HCT116 (cell line): ENCODE results near the gene PTX3. TPM values are rescaled to one million over a fixed set of nuclear protein-coding genes. Genes with fewer than 3 reads are reported as not detected.

Source experiments
- ATAC-seq: fragments of 200-7000 bp; cut with Tn5 transposase; 2 replicates; pipeline ENCODE4 v1.9.1; 2020; ENCODE audit warnings: mild to moderate bottlenecking, moderate library complexity
- BruUV-seq: library from RNA; stranded (reverse); fragments of 400-500 nt; replicated peaks from 2 replicates; lab custom pipeline; 2021; lab: Mats Ljungman, UMichigan
- CTCF ChIA-PET: fragments of 300-600 bp; sonication (Branson Sonifier 250); formaldehyde crosslinking; loops from one replicate; lab custom pipeline; 2021; ENCODE audit warnings: antibody characterized with exemption; lab: Charles Lee
- POLR2A ChIA-PET: fragments of 300-600, 350-600 bp; sonication (Branson Sonifier 250); formaldehyde crosslinking; loops from one replicate; lab custom pipeline; 2021; ENCODE audit warnings: antibody characterized with exemption; lab: Charles Lee
- RAD21 ChIA-PET, 2 experiments: fragments of 300-600 bp; sonication (Branson Sonifier 250); formaldehyde crosslinking; loops; one replicate each; lab custom pipeline; 2023; ENCODE audit warnings: low total read pairs in 2 of 2; ENCODE audit not compliant: uncharacterized antibody in 2 of 2, unreplicated experiment in 2 of 2, low non-redundant PET in 1 of 2; lab: Charles Lee
- DNase-seq: peaks from one replicate; pipeline ENCODE4 v3.0.0-alpha.2; 2010; ENCODE audit warnings: low read depth, low spot score
- H2AFZ ChIP-seq: fragments of 200-600 bp; shearing (Covaris generic), sonication (generic); 2 replicates; pipeline ENCODE4 v1.6.1; 2017; ENCODE audit warnings: low read depth, mixed run types, mixed read lengths, antibody characterized with exemption, low read length; ENCODE audit not compliant: poor library complexity, severe bottlenecking
- H3K27ac ChIP-seq: 2 replicates; pipeline ENCODE4 v1.5.1; 2012; ENCODE audit warnings: low read depth, low read length
- H3K27me3 ChIP-seq: fragments of 200-600 bp; sonication (generic); 2 replicates; pipeline ENCODE4 v1.6.1; 2016; ENCODE audit warnings: mixed run types, low read length, mixed read lengths; ENCODE audit not compliant: insufficient read depth
- H3K36me3 ChIP-seq, 2 experiments: fragments of 200-500 bp in 1 of 2; fragments of 200-600 bp in 1 of 2; sonication (Bioruptor generic) in 1 of 2; sonication (generic) in 1 of 2; 2 replicates each; pipeline versions ENCODE4 v1.5.1 to v1.6.1; 2014 to 2016; ENCODE audit warnings: low read length in 2 of 2, inconsistent platforms in 1 of 2, mixed read lengths in 1 of 2, mixed run types in 1 of 2; ENCODE audit not compliant: insufficient read depth in 2 of 2, control insufficient read depth in 1 of 2
- H3K4me1 ChIP-seq, 2 experiments: fragments of 200-600 bp in 1 of 2; sonication (generic) in 1 of 2; 2 replicates each; pipeline versions ENCODE4 v1.5.1 to v1.6.1; 2012 to 2017; ENCODE audit warnings: low read length in 2 of 2, inconsistent platforms in 1 of 2, mild to moderate bottlenecking in 1 of 2, mixed read lengths in 1 of 2, mixed run types in 1 of 2, moderate library complexity in 1 of 2; ENCODE audit not compliant: insufficient read depth in 2 of 2, control insufficient read depth in 1 of 2
- H3K4me2 ChIP-seq: fragments of 200-600 bp; sonication (generic); 2 replicates; pipeline ENCODE4 v1.6.1; 2017; ENCODE audit warnings: mixed run types, low read length, mixed read lengths
- H3K4me3 ChIP-seq, 2 experiments: fragments of 200-600 bp in 1 of 2; sonication (generic) in 1 of 2; replicated peaks in 1 of 2; 2 replicates each; pipeline ENCODE4 v1.5.1; 2011 to 2016; ENCODE audit warnings: low read length in 2 of 2, control low read depth in 1 of 2, low read depth in 1 of 2, mild to moderate bottlenecking in 1 of 2, mixed read lengths in 1 of 2, mixed run types in 1 of 2
- H3K79me2 ChIP-seq: fragments of 200-600 bp; sonication (generic); 2 replicates; pipeline ENCODE4 v1.6.1; 2017; ENCODE audit warnings: mild to moderate bottlenecking, mixed run types, low read length, moderate library complexity, mixed read lengths; ENCODE audit not compliant: insufficient read depth
- H3K9ac ChIP-seq: fragments of 200-600 bp; sonication (generic); 2 replicates; pipeline ENCODE4 v1.6.1; 2016; ENCODE audit warnings: low read length, mixed read lengths
- H3K9me2 ChIP-seq: fragments of 200-600 bp; sonication (generic), shearing (Covaris generic); 2 replicates; pipeline ENCODE4 v1.6.1; 2017; ENCODE audit warnings: mixed run types, mild to moderate bottlenecking, moderate library complexity; ENCODE audit not compliant: insufficient read depth
- H3K9me3 ChIP-seq, 2 experiments: fragments of 200-500 bp in 1 of 2; fragments of 200-600 bp in 1 of 2; sonication (Bioruptor generic) in 1 of 2; sonication (generic) in 1 of 2; 2 replicates each; pipeline ENCODE4 v1.6.1; 2014 to 2017; ENCODE audit warnings: low read length in 2 of 2, mixed read lengths in 2 of 2, inconsistent platforms in 1 of 2, low read depth in 1 of 2, mild to moderate bottlenecking in 1 of 2, mixed run types in 1 of 2, moderate library complexity in 1 of 2; ENCODE audit not compliant: control insufficient read depth in 1 of 2, insufficient read depth in 1 of 2
- H4K20me1 ChIP-seq: fragments of 200-600 bp; sonication (generic), shearing (Covaris generic); 2 replicates; pipeline ENCODE4 v1.6.1; 2017; ENCODE audit warnings: mixed run types, mild to moderate bottlenecking, moderate library complexity; ENCODE audit not compliant: insufficient read depth
- ATF3 ChIP-seq: IDR thresholded peaks from 2 replicates; pipeline ENCODE4 v1.6.1; 2012
- CTCF ChIP-seq, 3 experiments: fragments of 200-600 bp in 1 of 3; sonication (generic) in 1 of 3; IDR thresholded peaks in 2 of 3; conservative IDR thresholded peaks in 1 of 3; 2 replicates each; pipeline ENCODE4 v1.5.1; 2012 to 2017; ENCODE audit warnings: low read depth in 2 of 3, low read length in 2 of 3, antibody characterized with exemption in 1 of 3, borderline replicate concordance in 1 of 3, control low read depth in 1 of 3, mild to moderate bottlenecking in 1 of 3, mixed read lengths in 1 of 3, mixed run types in 1 of 3, moderate library complexity in 1 of 3; ENCODE audit not compliant: insufficient read depth in 1 of 3
- EZH2phosphoT487 ChIP-seq: fragments of 200-600 bp; IDR thresholded peaks from 2 replicates; pipeline ENCODE4 v1.6.1; 2018; ENCODE audit warnings: antibody characterized with exemption, borderline replicate concordance
- JUND ChIP-seq: IDR thresholded peaks from 2 replicates; pipeline ENCODE4 v1.6.1; 2012
- MAX ChIP-seq: IDR thresholded peaks from 2 replicates; pipeline ENCODE4 v1.6.1; 2012
- POLR2A ChIP-seq: IDR thresholded peaks from 2 replicates; pipeline ENCODE4 v1.7.0; 2011; ENCODE audit warnings: borderline replicate concordance; ENCODE audit not compliant: insufficient read depth, insufficient read length; ENCODE audit errors: extremely low read depth
- RAD21 ChIP-seq: IDR thresholded peaks from 2 replicates; pipeline ENCODE4 v1.6.1; 2012; ENCODE audit warnings: low read depth, mild to moderate bottlenecking
- SIN3A ChIP-seq: IDR thresholded peaks from 2 replicates; pipeline ENCODE4 v1.6.1; 2012; ENCODE audit warnings: low read depth
- ZFX ChIP-seq: fragments of 450-650 bp; IDR thresholded peaks from 2 replicates; pipeline ENCODE4 v1.6.1; 2017
- intact Hi-C: fragments of 100-400 bp; cut with micrococcal nuclease; formaldehyde crosslinking; loops from 2 replicates; pipeline ENCODE4 v1.10.0; 2022
- total RNA-seq: library from RNA; stranded (reverse); gene quantifications from one replicate; pipeline ENCODE4 v1.2.1, GENCODE V29; 2021; ENCODE audit not compliant: unreplicated experiment
- TF ChIP-seq, protein P1 (sequence below): IDR thresholded peaks from 2 replicates; pipeline ENCODE4 v1.6.1; 2012; ENCODE audit warnings: low read depth

PTX3 gene
- total RNA-seq, 1 experiment from 2014 or later, result 0.37 TPM

DNA sequence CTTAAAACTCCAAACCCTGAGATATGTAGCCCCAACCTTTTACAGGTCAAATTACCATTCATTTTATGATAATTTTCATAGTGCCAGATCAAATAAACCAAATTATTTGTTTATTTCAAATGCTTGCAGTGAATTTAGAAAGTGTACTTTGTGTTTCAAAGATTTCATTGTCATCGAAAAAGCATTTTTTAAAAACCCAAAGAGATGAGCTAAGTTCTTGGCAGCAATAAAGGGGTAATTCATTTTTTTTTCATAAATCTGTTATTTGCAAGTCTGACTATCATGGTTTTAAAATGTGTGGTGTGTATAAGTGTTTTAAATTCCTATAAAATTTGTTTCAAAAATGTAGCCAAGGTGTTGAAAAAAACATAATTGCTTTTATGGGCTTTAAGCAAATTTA lies 17.2 kb downstream of the PTX3 start:
- DNase-seq (no peak), ATAC-seq (no peak)
- Histone ChIP-seq H3K9me3 (no peaks in the 10 kb centered on the region), H3K4me3 (no peak overlapping the region)
- RAD21 ChIA-PET, result no interaction called here
- no peak for TF ChIP-seq ATF3
- TF ChIP-seq POLR2A, result no peak
- no peak for TF ChIP-seq CTCF (IDR thresholded peaks at IDR 0.05 in 2 of 3, conservative IDR thresholded peaks at IDR 0.05 in 1 of 3; ENCODE audit: borderline replicate concordance in 1 of 3, insufficient read depth in 1 of 3, low read depth in 2 of 3, low read length in 2 of 3)
- no peak for TF ChIP-seq RAD21
- TF ChIP-seq, all 23 proteins: peak for 0
- Histone ChIP-seq H3K27ac (no peak overlapping the region), H3K9me2 (no peaks in the 10 kb centered on the region), H3K79me2 (no peaks in the 10 kb centered on the region), H2AFZ (no peak overlapping the region), H3K27me3 (no peaks in the 10 kb centered on the region), H3K9ac (no peak overlapping the region), H3K4me1 (no peaks in the 10 kb centered on the region), H3K4me2 (no peak overlapping the region), H3K36me3 (no peaks in the 10 kb centered on the region), H4K20me1 (no peaks in the 10 kb centered on the region)
- intact Hi-C loops, result no loop called here
- BruUV-seq, result no TSS peak
- ChIA-PET CTCF (no interaction called here), POLR2A (no interaction called here)

DNA sequence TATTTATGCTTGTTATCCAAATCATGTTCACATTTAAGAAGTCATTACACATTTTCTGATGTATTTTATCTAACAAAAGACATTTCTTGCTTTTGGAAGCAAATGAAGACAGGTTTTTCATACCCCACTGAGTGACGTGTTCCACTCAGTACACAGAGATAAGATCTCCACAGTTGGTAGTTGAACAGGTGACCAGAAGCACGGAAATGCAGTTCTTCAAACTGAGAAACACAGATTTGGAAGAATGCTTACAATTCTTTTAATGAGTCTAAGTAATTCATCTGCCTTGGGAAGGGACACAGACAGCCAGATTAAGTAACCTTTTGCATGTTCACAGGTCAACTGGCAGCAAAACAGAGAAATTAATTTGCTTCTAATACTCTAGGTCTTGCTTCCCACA lies 23.1 kb downstream of the PTX3 start:
- CTCF ChIA-PET, result no interaction called here
- no peak overlapping the region for H3K27ac ChIP-seq
- no peaks in the 10 kb centered on the region for H4K20me1 ChIP-seq
- no peak for ATAC-seq
- POLR2A ChIA-PET, result no interaction called here
- intact Hi-C loops, result no loop called here
- H3K9me3 ChIP-seq, result no peaks in the 10 kb centered on the region
- no TSS peak for BruUV-seq
- H2AFZ ChIP-seq, result no peak overlapping the region
- H3K79me2 ChIP-seq, result no peaks in the 10 kb centered on the region
- no peaks in the 10 kb centered on the region for H3K27me3 ChIP-seq
- DNase-seq, result no peak
- H3K4me2 ChIP-seq, result no peak overlapping the region
- RAD21 ChIA-PET, result no interaction called here
- H3K36me3 ChIP-seq, result no peaks in the 10 kb centered on the region
- no peak overlapping the region for H3K4me3 ChIP-seq
- no peaks in the 10 kb centered on the region for H3K9me2 ChIP-seq
- H3K9ac ChIP-seq, result no peak overlapping the region
- no peaks in the 10 kb centered on the region for H3K4me1 ChIP-seq
- TF ChIP-seq ZFX (no peak), MAX (no peak), JUND (no peak), EZH2phosphoT487 (no peak), SIN3A (no peak), RAD21 (no peak), CTCF (IDR thresholded peaks at IDR 0.05 in 2 of 3, conservative IDR thresholded peaks at IDR 0.05 in 1 of 3; ENCODE audit: borderline replicate concordance in 1 of 3, insufficient read depth in 1 of 3, low read depth in 2 of 3, low read length in 2 of 3) (no peak)
- TF ChIP-seq, protein P1, sequence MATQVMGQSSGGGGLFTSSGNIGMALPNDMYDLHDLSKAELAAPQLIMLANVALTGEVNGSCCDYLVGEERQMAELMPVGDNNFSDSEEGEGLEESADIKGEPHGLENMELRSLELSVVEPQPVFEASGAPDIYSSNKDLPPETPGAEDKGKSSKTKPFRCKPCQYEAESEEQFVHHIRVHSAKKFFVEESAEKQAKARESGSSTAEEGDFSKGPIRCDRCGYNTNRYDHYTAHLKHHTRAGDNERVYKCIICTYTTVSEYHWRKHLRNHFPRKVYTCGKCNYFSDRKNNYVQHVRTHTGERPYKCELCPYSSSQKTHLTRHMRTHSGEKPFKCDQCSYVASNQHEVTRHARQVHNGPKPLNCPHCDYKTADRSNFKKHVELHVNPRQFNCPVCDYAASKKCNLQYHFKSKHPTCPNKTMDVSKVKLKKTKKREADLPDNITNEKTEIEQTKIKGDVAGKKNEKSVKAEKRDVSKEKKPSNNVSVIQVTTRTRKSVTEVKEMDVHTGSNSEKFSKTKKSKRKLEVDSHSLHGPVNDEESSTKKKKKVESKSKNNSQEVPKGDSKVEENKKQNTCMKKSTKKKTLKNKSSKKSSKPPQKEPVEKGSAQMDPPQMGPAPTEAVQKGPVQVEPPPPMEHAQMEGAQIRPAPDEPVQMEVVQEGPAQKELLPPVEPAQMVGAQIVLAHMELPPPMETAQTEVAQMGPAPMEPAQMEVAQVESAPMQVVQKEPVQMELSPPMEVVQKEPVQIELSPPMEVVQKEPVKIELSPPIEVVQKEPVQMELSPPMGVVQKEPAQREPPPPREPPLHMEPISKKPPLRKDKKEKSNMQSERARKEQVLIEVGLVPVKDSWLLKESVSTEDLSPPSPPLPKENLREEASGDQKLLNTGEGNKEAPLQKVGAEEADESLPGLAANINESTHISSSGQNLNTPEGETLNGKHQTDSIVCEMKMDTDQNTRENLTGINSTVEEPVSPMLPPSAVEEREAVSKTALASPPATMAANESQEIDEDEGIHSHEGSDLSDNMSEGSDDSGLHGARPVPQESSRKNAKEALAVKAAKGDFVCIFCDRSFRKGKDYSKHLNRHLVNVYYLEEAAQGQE, result no peak
